H1 (cell line): ENCODE measurements around the gene ADCY6. TPM values are rescaled to one million over a fixed set of nuclear protein-coding genes. Genes with fewer than 3 reads are reported as not detected.

Experiments used
- CTCF ChIA-PET: fragments of 300-600 bp; sonication (Branson Sonifier 250); formaldehyde crosslinking; loops from one replicate; lab custom pipeline; 2021; ENCODE audit not compliant: partially characterized antibody; lab: Charles Lee
- POLR2A ChIA-PET: fragments of 300-600 bp; sonication (Branson Sonifier 250); formaldehyde crosslinking; loops from one replicate; lab custom pipeline; 2021; ENCODE audit warnings: inconsistent platforms; ENCODE audit not compliant: partially characterized antibody; lab: Charles Lee
- DNase-seq, 2 experiments: peaks; one replicate each; pipeline versions ENCODE4 v3.0.0 to v3.0.0-alpha.2; 2010 to 2022; ENCODE audit warnings: low spot score in 2 of 2, low read depth in 1 of 2, mixed read lengths in 1 of 2
- FAIRE-seq: peaks from 2 replicates; lab custom pipeline; 2011; peaks lifted over from hg19 to GRCh38; lab: Jason Lieb, UNC
- H2AFZ ChIP-seq: 2 replicates; pipeline ENCODE4 v1.8.1; 2012; ENCODE audit warnings: low read length, inconsistent platforms
- H2AK5ac ChIP-seq: 2 replicates; pipeline ENCODE4 v1.6.1; 2013; ENCODE audit warnings: low read depth, low read length
- H2BK120ac ChIP-seq: replicated peaks from 2 replicates; pipeline ENCODE3; 2013; ENCODE audit warnings: low read depth, low read length, inconsistent platforms
- H2BK12ac ChIP-seq: 2 replicates; pipeline ENCODE4 v1.6.1; 2013; ENCODE audit warnings: low read depth, low read length
- H2BK15ac ChIP-seq: 2 replicates; pipeline ENCODE4 v1.6.1; 2013; ENCODE audit warnings: low read length
- H2BK20ac ChIP-seq: 2 replicates; pipeline ENCODE4 v1.6.1; 2013; ENCODE audit warnings: low read length
- H2BK5ac ChIP-seq: 2 replicates; pipeline ENCODE4 v1.6.1; 2013; ENCODE audit warnings: low read depth, low read length
- H3K14ac ChIP-seq: 2 replicates; pipeline ENCODE4 v1.6.1; 2013; ENCODE audit warnings: inconsistent platforms; ENCODE audit not compliant: insufficient read length
- H3K18ac ChIP-seq: 2 replicates; pipeline ENCODE4 v1.6.1; 2013; ENCODE audit warnings: low read length; ENCODE audit errors: extremely low read depth
- H3K23ac ChIP-seq: 2 replicates; pipeline ENCODE4 v1.6.1; 2013; ENCODE audit warnings: inconsistent platforms; ENCODE audit not compliant: insufficient read length
- H3K23me2 ChIP-seq: 2 replicates; pipeline ENCODE4 v1.6.1; 2013; ENCODE audit warnings: low read depth, low read length
- H3K27ac ChIP-seq: 2 replicates; pipeline ENCODE4 v1.6.1; 2011; ENCODE audit warnings: low read depth, low read length, inconsistent platforms
- H3K27me3 ChIP-seq, 4 experiments: replicated peaks in 1 of 4; 1 replicate in 1 of 4; 2 replicates in 3 of 4; pipeline versions ENCODE4 v1.6.1 to v1.8.1; 2011 to 2013; ENCODE audit warnings: low read length in 3 of 4, mild to moderate bottlenecking in 3 of 4, inconsistent platforms in 2 of 4, mixed read lengths in 2 of 4, moderate library complexity in 1 of 4; ENCODE audit not compliant: control insufficient read depth in 3 of 4, insufficient read depth in 3 of 4; ENCODE audit errors: extremely low read depth in 1 of 4
- H3K36me3 ChIP-seq, 4 experiments: 2 replicates each; pipeline versions ENCODE4 v1.6.1 to v1.8.1; 2011 to 2013; ENCODE audit warnings: mild to moderate bottlenecking in 4 of 4, low read length in 3 of 4, moderate library complexity in 2 of 4, control low read depth in 1 of 4, inconsistent platforms in 1 of 4; ENCODE audit not compliant: insufficient read depth in 4 of 4, control insufficient read depth in 2 of 4
- H3K4ac ChIP-seq: replicated peaks from 2 replicates; pipeline ENCODE3; 2013; ENCODE audit warnings: low read length, low read depth, mixed read lengths, inconsistent platforms; ENCODE audit not compliant: insufficient read length
- H3K4me1 ChIP-seq, 4 experiments: replicated peaks in 1 of 4; 1 replicate in 1 of 4; 2 replicates in 3 of 4; pipeline versions ENCODE4 v1.6.1 to v1.8.1; 2011 to 2013; ENCODE audit warnings: low read length in 3 of 4, inconsistent platforms in 2 of 4, mixed read lengths in 1 of 4; ENCODE audit not compliant: insufficient read depth in 4 of 4, control insufficient read depth in 3 of 4
- H3K4me2 ChIP-seq, 2 experiments: 2 replicates each; pipeline versions ENCODE4 v1.6.1 to v1.8.1; 2011 to 2013; ENCODE audit warnings: low read depth in 2 of 2, low read length in 2 of 2, control low read depth in 1 of 2, inconsistent platforms in 1 of 2, mild to moderate bottlenecking in 1 of 2; ENCODE audit not compliant: insufficient read depth in 1 of 2
- H3K4me3 ChIP-seq, 4 experiments: fragments of 200-600, 300-600 bp in 1 of 4; sonication (generic), shearing (Covaris generic), sonication (Bioruptor Twin) in 1 of 4; 2 replicates each; pipeline versions ENCODE4 v1.5.1 to v1.8.1; 2011 to 2016; ENCODE audit warnings: low read length in 4 of 4, low read depth in 3 of 4, control low read depth in 2 of 4, inconsistent platforms in 2 of 4, mild to moderate bottlenecking in 2 of 4, mixed read lengths in 1 of 4, moderate library complexity in 1 of 4; ENCODE audit not compliant: insufficient read depth in 2 of 4; ENCODE audit errors: extremely low read depth in 1 of 4
- H3K56ac ChIP-seq: replicated peaks from 2 replicates; pipeline ENCODE3; 2013; ENCODE audit warnings: low read depth, mild to moderate bottlenecking, mixed read lengths, low read length, inconsistent platforms; ENCODE audit not compliant: insufficient read length
- H3K79me1 ChIP-seq: 2 replicates; pipeline ENCODE4 v1.6.1; 2013; ENCODE audit warnings: low read depth, low read length, control low read depth
- H3K79me2 ChIP-seq, 2 experiments: 2 replicates each; pipeline versions ENCODE4 v1.6.1 to v1.8.1; 2012 to 2013; ENCODE audit warnings: low read length in 2 of 2, mild to moderate bottlenecking in 2 of 2, inconsistent platforms in 1 of 2; ENCODE audit not compliant: insufficient read depth in 2 of 2, control insufficient read depth in 1 of 2
- H3K9ac ChIP-seq, 4 experiments: replicated peaks in 1 of 4; 1 replicate in 1 of 4; 2 replicates in 3 of 4; pipeline versions ENCODE4 v1.6.1 to v1.8.1; 2011 to 2013; ENCODE audit warnings: low read depth in 3 of 4, low read length in 3 of 4, control low read depth in 2 of 4, mild to moderate bottlenecking in 2 of 4, moderate library complexity in 2 of 4, inconsistent platforms in 1 of 4; ENCODE audit errors: extremely low read depth in 1 of 4
- H3K9me3 ChIP-seq, 2 experiments: 2 replicates each; pipeline versions ENCODE4 v1.6.1 to v1.8.1; 2012 to 2013; ENCODE audit warnings: mild to moderate bottlenecking in 2 of 2, moderate library complexity in 2 of 2, control low read depth in 1 of 2, inconsistent platforms in 1 of 2, low read depth in 1 of 2, low read length in 1 of 2, mixed read lengths in 1 of 2; ENCODE audit not compliant: insufficient read depth in 2 of 2
- H4K20me1 ChIP-seq, 2 experiments: replicated peaks in 1 of 2; 2 replicates each; pipeline versions ENCODE3 to v1.8.1; 2011 to 2013; ENCODE audit warnings: inconsistent platforms in 2 of 2, low read length in 2 of 2, mild to moderate bottlenecking in 1 of 2; ENCODE audit not compliant: insufficient read depth in 2 of 2, control insufficient read depth in 1 of 2
- H4K5ac ChIP-seq: 2 replicates; pipeline ENCODE4 v1.6.1; 2013; ENCODE audit warnings: low read length, low read depth, mixed read lengths, inconsistent platforms; ENCODE audit not compliant: insufficient read length
- H4K8ac ChIP-seq: 2 replicates; pipeline ENCODE4 v1.8.0; 2013; ENCODE audit warnings: mild to moderate bottlenecking, moderate library complexity, low read length, inconsistent platforms; ENCODE audit not compliant: insufficient read depth; ENCODE audit errors: extremely low read depth
- H4K91ac ChIP-seq: replicated peaks from 2 replicates; pipeline ENCODE3; 2013; ENCODE audit warnings: low read length, mixed read lengths, inconsistent platforms; ENCODE audit not compliant: insufficient read length
- CHD2 ChIP-seq: IDR thresholded peaks from 2 replicates; pipeline ENCODE4 v1.6.1; 2012; ENCODE audit warnings: low read length, improper control_type of control experiment
- KDM1A ChIP-seq: fragments of 200-600, 300-600 bp; sonication (generic); IDR thresholded peaks from 2 replicates; pipeline ENCODE4 v1.7.1; 2016; ENCODE audit warnings: mild to moderate bottlenecking, low read length, borderline replicate concordance
- WGBS, 2 experiments: shearing (Covaris generic) in 1 of 2; methylation state at CpG; one replicate each; pipeline versions ENCODE4 v1.1.6 to v1.1.7; 2013 to 2015; ENCODE audit warnings: low lambda C conversion rate in 2 of 2, mixed read lengths in 2 of 2, inconsistent platforms in 1 of 2, low coverage in 1 of 2, missing lambda C conversion rate in 1 of 2; ENCODE audit not compliant: insufficient replicate concordance in 2 of 2, insufficient coverage in 1 of 2, insufficient read length in 1 of 2; ENCODE audit errors: extremely low coverage in 1 of 2, missing lambda C conversion rate in 1 of 2; 5-methylcytosine and 5-hydroxymethylcytosine counted together
- polyA plus RNA-seq, 7 experiments: library from polyadenylated mRNA; depleted of rRNA in 3 of 7; stranded (reverse) in 5 of 7; unstranded in 2 of 7; fragments of >200 nt in 5 of 7; fragments of 200-250 nt in 2 of 7; gene quantifications; 1 replicate in 5 of 7; 2 replicates in 1 of 7; 4 replicates in 1 of 7; pipeline versions ENCODE4 v1.2.1 to v1.2.3, GENCODE V29; 2011 to 2013; ENCODE audit warnings: missing spikeins in 2 of 7, mixed read lengths in 2 of 7
- total RNA-seq: library from RNA; stranded (reverse); fragmentation: NEBNext Ultra II Directional; extraction: Animal tissue kit (Norgen Biotek cat#: 25700); gene quantifications from 2 replicates; pipeline ENCODE4 v1.2.1, GENCODE V29; 2021

Gene ADCY6
- total and polyA plus RNA-seq, 2 of the 8 experiments (the other 6 are each of a cell fraction or from before 2014, with no cell fraction given), result 11.7 to 17.5 TPM

DNA sequence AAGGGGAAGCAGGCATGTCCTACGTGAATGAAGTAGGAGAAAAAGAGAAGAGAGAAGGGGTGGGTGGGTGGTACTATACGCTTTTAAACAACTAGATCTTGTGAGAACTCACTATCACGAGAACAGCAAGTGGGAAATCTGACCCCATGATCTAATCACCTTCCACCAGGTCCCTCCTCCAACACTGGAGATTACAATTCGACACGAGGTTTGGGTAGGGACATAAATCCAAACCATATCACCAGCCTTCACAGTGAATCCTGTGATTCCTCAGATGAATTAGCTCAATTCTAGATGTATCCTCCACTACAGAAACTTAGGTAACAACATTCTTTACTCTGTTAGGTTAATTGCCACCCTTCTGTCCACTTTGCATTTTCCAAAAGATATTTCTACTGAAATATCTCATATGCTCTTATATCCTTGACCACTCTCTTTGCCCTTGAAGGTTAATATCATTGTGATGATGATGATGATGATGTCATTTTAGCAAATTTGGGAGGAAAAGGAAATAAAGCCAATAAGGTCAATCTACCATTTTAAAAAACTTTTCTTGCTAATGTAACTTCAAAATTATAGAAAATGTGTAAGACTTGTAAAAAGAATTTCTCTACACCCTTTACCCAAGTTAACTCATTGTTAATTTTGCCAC lies 49.1 kb downstream of the ADCY6 start:
- Histone ChIP-seq H4K5ac (no peak overlapping the region), H3K4me1 (no peaks in the 10 kb centered on the region), H2BK5ac (no peak overlapping the region), H3K18ac (no peak overlapping the region), H2BK15ac (no peak overlapping the region), H3K4me2 (no peak overlapping the region), H4K91ac (no peak overlapping the region), H2BK120ac (no peak overlapping the region), H3K56ac (no peak overlapping the region), H3K9me3 (no peaks in the 10 kb centered on the region), H3K9ac (no peak overlapping the region), H2AK5ac (no peak overlapping the region), H3K36me3 (no peaks in the 10 kb centered on the region), H3K14ac (no peak overlapping the region), H3K23me2 (no peaks in the 10 kb centered on the region), H3K27me3 (no peaks in the 10 kb centered on the region), H3K79me2 (no peaks in the 10 kb centered on the region), H4K8ac (no peak overlapping the region), H3K23ac (no peak overlapping the region), H2BK20ac (no peak overlapping the region), H3K4me3 (no peak overlapping the region), H3K27ac (no peak overlapping the region), H3K4ac (no peak overlapping the region), H2BK12ac (no peak overlapping the region), H3K79me1 (no peaks in the 10 kb centered on the region), H4K20me1 (no peaks in the 10 kb centered on the region), H2AFZ (no peak overlapping the region)
- DNase-seq (no peak), FAIRE-seq (no peak)
- CTCF ChIA-PET, result interaction anchor here (0.6 to 2.0 kb wide), 2 partner anchors 13 to 65 kb away, joined by 3 to 7 read pairs; no protein-coding TSS in a partner anchor
- TF ChIP-seq CHD2 (no peak), KDM1A (no peak)
- POLR2A ChIA-PET, result no interaction called here
- 84% methylated on average over 5 of the region's 5 CpGs; no CpG with 5 or more reads in 1 of the 2 experiments for WGBS, 2 experiments
